Spinal cord (tissue), 10 donors: Measurements from ENCODE around the gene VCPKMT. TPM values are rescaled to one million over a fixed set of nuclear protein-coding genes. Genes with fewer than 3 reads are reported as not detected.
A peak's percentile ranks its signal among the peaks of the same experiment; 100 is the strongest.
"Not testable (repeated sequence)": the region's sequence is repeated elsewhere in the genome, so short reads cannot be mapped to it uniquely, and the experiment has no call there.

Source experiments
- DNase-seq, 6 donors: peaks; one replicate each; pipeline versions ENCODE4 v3.0.0 to v3.0.0-alpha.2; 2013 to 2015; ENCODE audit warnings: low spot score in 6 of 6, low read depth in 4 of 6
- H3K27ac ChIP-seq: one replicate; pipeline ENCODE4 v1.5.1; 2013; ENCODE audit warnings: low read depth, low read length, control low read depth
- H3K27me3 ChIP-seq: one replicate; pipeline ENCODE4 v1.6.1; 2013; ENCODE audit warnings: low read length; ENCODE audit not compliant: control insufficient read depth, insufficient read depth
- H3K36me3 ChIP-seq: one replicate; pipeline ENCODE4 v1.6.1; 2013; ENCODE audit warnings: low read length; ENCODE audit not compliant: control insufficient read depth, insufficient read depth
- H3K4me1 ChIP-seq: one replicate; pipeline ENCODE4 v1.6.1; 2013; ENCODE audit warnings: low read length; ENCODE audit not compliant: control insufficient read depth, insufficient read depth
- H3K4me3 ChIP-seq: one replicate; pipeline ENCODE4 v1.5.1; 2013; ENCODE audit warnings: low read depth, low read length, control low read depth
- H3K9me3 ChIP-seq: one replicate; pipeline ENCODE4 v1.6.1; 2013; ENCODE audit warnings: low read length; ENCODE audit not compliant: control insufficient read depth, insufficient read depth
- WGBS: methylation state at CpG from one replicate; pipeline ENCODE4 v1.1.5; 2013; ENCODE audit warnings: missing lambda C conversion rate; ENCODE audit not compliant: insufficient coverage; 5-methylcytosine and 5-hydroxymethylcytosine counted together
- polyA plus RNA-seq, 2 donors: library from polyadenylated mRNA; unstranded; fragments of 120-200 nt; gene quantifications; one replicate each; pipeline ENCODE4 v1.2.1, GENCODE V29; 2013; ENCODE audit not compliant: insufficient read length in 2 of 2
- total RNA-seq, 2 donors: library from RNA; depleted of rRNA in 1 of 2; stranded (reverse); fragments of 120-200 nt in 1 of 2; fragments of >200 nt in 1 of 2; gene quantifications; one replicate each; pipeline versions ENCODE4 v1.2.3 to v1.2.4, GENCODE V29; 2013 to 2014
- donor health status: healthy.

The VCPKMT gene
- total and polyA plus RNA-seq, 4 donors, result 9.4 to 18.0 (median 13.2) TPM

DNA sequence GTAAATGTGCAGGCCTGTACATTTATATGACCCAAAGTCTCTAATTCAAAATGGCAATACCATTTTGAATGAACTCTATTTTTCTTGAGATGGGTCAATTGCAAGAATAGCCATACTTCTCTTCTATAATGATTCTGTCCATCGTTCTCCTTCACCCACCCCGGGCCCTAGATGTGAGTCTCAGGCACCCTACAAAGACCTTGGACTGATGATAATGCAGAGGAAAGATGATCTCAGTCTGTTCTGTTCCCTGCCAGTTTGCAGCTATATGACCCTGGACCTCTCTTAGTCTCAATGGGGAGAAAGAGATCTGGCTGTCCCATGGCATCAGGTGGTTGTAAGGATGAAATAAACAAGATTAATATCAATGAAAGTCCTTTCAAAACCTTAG lies 30.1 kb downstream of the VCPKMT start:
- no peaks in the 10 kb centered on the region for H3K27me3 ChIP-seq
- no peak overlapping the region for H3K27ac ChIP-seq
- H3K4me1 ChIP-seq, result peaks cover 4% of the 10 kb centered on the region
- peaks cover 3% of the 10 kb centered on the region for H3K36me3 ChIP-seq
- no peak overlapping the region for H3K4me3 ChIP-seq
- H3K9me3 ChIP-seq, result no peaks in the 10 kb centered on the region
- WGBS, result no CpG with 5 or more reads among the region's 2 CpGs
- DNase-seq, result no peak

DNA sequence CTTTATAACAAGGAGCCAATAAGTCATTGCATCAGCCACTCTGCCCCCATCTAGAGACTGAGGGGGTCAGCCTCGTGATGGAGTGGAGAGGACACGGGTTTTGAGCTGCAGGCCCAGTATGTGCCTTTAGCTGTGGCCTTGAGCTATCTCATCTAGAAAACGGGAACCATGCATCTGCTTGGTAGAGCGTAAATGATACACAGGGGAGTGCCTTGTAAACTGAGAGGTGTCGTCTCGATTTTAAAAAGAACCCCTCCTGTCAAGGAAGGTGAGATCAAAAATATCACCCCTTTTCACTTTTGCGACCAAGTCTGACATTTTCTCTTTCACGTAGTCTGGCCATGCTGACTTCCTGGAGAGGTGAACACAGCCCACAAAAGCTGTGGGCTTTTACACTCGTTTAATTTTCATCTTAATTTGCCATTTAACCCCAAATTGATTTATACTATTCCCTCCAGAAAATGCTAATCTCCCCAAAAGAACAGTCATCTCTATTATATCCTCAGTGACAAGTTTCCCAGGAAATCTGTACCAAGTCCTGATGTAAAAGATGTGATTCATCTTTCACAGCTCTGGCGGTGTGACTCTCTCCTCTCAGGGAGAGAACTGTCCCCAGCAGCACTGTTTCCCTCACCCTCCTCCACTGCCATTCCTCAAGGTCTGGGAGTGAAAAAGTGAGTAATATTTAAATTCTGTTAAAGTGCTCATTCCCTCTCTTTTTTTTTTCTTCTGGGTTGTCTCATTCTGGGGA lies 30.6 kb downstream of the VCPKMT start:
- H3K36me3 ChIP-seq, result peaks cover 3% of the 10 kb centered on the region
- 89% methylated on average over 6 of the region's 10 CpGs for WGBS

DNA sequence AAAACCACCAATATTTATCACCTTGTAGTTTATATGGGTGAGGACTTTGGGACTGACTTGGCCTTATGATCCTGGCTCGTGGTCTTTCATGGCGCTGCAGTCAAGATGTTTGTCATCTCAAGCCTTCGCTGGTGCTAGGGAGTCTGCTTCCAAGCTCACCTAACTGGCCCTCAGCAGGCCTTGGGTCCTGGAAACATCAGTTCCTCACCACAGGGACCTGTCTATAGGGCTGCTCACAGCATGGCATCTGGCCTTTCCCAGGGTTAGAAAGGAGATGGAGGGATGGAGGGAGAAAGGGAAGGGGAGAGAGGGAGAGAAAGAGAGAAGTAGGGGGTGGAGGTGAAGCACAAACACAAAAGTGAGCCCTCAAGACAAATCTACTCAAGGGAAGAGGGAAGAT lies 31.7 kb downstream of the VCPKMT start:
- H3K27me3 ChIP-seq, result no peaks in the 10 kb centered on the region
- no peak overlapping the region for H3K27ac ChIP-seq
- no peaks in the 10 kb centered on the region for H3K9me3 ChIP-seq
- H3K4me1 ChIP-seq, result peaks cover 4% of the 10 kb centered on the region
- no peak for DNase-seq
- no peak overlapping the region for H3K4me3 ChIP-seq
- H3K36me3 ChIP-seq, result peaks cover 3% of the 10 kb centered on the region
- whole genome bisulfite sequencing, result 87% methylated on average over 3 of the region's 3 CpGs

More for the DNA sequence above, 30.6 kb downstream of the VCPKMT start:
- H3K4me3 ChIP-seq, result no peak overlapping the region
- H3K27ac ChIP-seq, result no peak overlapping the region
- H3K9me3 ChIP-seq, result no peaks in the 10 kb centered on the region
- no peak for DNase-seq
- H3K27me3 ChIP-seq, result no peaks in the 10 kb centered on the region
- H3K4me1 ChIP-seq, result peaks cover 4% of the 10 kb centered on the region

DNA sequence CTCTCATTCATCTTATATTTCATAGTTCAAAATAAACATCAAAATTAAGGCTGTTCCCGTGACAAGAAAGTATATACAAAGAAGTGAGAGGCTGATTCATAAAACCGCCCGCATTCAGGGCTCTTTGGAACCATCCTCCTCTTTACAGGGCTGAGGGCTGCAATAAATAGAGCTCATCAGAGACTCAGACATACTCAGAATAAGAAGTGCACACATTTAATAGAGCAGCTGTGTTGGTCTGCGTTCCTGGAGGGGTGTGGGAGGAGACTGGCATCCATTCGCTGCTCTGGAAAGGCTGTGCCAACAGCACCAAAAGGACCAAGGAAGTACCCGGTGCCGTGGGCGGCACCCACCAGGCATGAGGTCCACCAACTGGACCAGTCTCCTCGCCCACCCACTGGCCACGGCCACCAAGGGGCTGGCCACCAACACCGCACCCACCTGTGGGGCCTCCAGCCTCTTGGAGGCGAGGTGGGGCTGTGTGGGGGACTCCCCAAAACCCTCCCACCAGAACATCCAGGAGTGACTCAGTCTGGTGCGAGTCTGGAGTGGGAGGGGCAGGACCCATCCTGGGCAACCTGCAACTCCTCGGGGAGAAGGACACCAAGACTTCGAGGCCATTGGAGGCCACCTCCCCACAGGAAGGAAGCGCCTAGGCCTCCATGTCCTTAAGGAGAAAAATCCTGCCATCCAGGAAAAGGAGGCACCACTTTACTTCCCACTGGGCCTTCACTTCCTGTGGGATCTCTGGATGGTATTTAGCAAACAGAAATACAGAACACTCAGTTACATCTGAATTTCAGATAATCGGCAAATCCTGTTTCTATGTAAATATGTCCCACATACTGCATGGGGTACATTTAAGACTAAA lies 32.7 kb downstream of the VCPKMT start:
- Histone ChIP-seq H3K27ac (no peak overlapping the region), H3K36me3 (peaks cover 3% of the 10 kb centered on the region), H3K27me3 (no peaks in the 10 kb centered on the region), H3K9me3 (no peaks in the 10 kb centered on the region), H3K4me1 (peaks cover 4% of the 10 kb centered on the region), H3K4me3 (no peak overlapping the region)
- peak in 1 of 6 donors; percentile 11 for DNase-seq
- 90% methylated on average over 11 of the region's 17 CpGs for WGBS

DNA sequence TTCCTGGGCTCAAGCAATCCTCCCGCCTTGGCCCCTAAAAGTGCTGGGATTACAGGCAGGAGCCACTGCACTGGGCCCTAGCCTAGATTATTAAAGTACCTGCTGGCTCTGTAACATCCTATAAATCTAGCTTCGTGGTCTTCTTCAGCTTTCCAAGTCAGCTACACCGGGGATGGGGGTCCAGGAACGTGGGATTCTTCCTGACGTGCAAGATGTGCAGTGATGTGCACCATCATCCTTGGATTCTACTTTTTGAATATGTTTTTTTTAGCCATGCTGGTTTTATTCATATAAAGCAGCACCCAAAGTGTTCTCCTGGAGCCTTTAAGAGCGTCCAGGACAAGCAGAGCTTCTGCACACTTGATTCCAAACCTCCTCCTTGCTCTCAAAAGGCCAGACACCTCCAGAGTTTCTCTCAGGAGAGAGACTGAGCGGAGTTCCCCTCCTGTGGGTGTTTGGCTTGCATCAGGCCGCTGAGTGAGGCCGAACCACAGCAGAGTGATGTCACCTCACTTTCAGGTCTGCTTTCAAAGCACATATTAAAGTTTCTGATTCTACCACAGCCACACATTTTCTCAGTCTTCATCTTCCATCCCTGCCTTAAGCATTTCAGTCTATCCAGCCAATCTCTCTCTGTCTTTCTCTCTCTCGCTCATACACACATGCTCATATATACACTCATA lies 33.4 kb downstream of the VCPKMT start:
- H3K27ac ChIP-seq, result no peak overlapping the region
- DNase-seq, result no peak
- peaks cover 4% of the 10 kb centered on the region for H3K4me1 ChIP-seq
- H3K9me3 ChIP-seq, result no peaks in the 10 kb centered on the region
- no peaks in the 10 kb centered on the region for H3K27me3 ChIP-seq
- 87% methylated on average over 6 of the region's 10 CpGs for WGBS
- H3K36me3 ChIP-seq, result peaks cover 3% of the 10 kb centered on the region
- no peak overlapping the region for H3K4me3 ChIP-seq

DNA sequence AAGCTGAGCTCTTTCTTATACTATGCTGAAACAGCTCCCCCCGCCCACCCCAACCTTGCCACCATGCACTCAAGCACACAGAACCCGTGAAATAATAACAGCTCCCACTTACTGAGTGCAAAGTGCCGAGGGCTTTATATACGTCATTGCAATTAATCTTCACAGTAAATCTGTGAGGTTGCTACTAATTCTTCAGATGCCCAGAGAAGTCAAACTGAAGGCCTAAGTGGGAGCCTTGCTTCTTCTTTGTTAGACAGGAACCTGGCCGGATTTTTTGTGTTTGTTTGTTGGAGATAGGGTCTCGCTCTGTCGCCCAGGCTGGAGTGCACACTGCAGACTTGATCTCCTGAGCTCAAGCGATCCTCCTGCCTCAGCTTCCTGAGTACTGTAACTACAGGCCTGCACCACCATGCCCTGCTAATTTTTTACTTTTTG lies 34.0 kb downstream of the VCPKMT start:
- DNase-seq, result no peak
- Histone ChIP-seq H3K27me3 (no peaks in the 10 kb centered on the region), H3K36me3 (peaks cover 3% of the 10 kb centered on the region), H3K4me1 (peaks cover 4% of the 10 kb centered on the region), H3K9me3 (no peaks in the 10 kb centered on the region), H3K27ac (no peak overlapping the region), H3K4me3 (no peak overlapping the region)
- WGBS, result 77% methylated on average over 3 of the region's 8 CpGs

DNA sequence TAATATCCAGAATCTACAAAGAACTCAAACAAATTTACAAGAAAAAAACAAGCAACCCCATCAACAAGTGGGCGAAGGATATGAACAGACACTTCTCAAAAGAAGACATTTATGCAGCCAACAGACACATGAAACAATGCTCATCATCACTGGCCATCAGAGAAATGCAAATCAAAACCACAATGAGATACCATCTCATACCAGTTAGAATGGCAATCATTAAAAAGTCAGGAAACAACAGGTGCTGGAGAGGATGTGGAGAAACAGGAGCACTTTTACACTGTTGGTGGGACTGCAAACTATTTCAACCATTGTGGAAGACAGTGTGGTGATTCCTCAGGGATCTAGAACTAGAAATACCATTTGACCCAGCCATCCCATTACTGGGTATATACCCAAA lies 37.3 kb downstream of the VCPKMT start:
- not testable (repeated sequence) for H3K9me3 ChIP-seq
- WGBS, result no CpG with 5 or more reads among the region's 1 CpG

DNA sequence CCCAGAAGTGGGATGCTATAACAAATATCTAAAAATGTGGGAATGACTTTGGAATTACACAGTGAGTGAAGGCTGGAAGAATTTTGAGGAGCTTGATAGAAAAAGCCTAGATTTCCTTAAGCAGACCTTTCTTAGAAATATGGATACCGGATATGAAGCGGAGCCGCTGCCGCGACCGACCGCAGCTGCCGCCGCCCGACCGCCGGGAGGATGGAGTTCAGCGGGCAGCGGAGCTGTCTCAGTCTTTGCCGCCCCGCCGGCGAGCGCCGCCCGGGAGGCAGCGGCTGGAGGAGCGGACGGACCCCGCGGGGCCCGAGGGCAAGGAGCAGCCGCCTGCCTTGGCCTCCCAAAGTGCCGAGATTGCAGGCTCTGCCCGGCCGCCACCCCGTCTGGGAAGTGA lies 42.7 kb downstream of the VCPKMT start:
- not testable (repeated sequence) for H3K4me1 ChIP-seq, H3K36me3 ChIP-seq, H3K4me3 ChIP-seq, H3K9me3 ChIP-seq, H3K27ac ChIP-seq, H3K27me3 ChIP-seq, DNase-seq
- no CpG with 5 or more reads among the region's 32 CpGs for WGBS

More for the DNA sequence above, 37.3 kb downstream of the VCPKMT start:
- H3K4me1 ChIP-seq, H3K27ac ChIP-seq, H3K4me3 ChIP-seq, H3K27me3 ChIP-seq, H3K36me3 ChIP-seq, DNase-seq: not testable (repeated sequence)

DNA sequence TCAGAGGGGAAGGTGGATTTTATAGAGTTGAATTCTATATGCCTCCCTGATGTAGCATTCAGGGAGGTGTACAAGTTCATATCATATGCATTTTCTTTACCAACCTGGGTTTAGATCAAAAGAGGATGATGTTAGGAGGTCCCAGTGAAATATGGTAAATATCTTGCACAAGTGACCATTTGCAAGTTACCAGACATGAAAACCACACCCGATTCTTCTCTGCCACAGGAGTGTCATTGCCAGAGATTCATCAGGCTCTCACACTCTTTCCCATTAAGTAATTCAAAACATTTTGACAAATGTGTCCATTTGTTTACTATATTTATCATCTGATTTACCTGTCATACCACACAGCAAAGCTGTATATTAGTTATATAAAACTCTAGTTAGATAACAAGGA lies 44.0 kb downstream of the VCPKMT start:
- H3K27ac ChIP-seq, result no peak overlapping the region
- no peaks in the 10 kb centered on the region for H3K4me1 ChIP-seq
- DNase-seq, result no peak
- H3K4me3 ChIP-seq, result no peak overlapping the region
- H3K36me3 ChIP-seq, result no peaks in the 10 kb centered on the region
- H3K27me3 ChIP-seq, result no peaks in the 10 kb centered on the region
- H3K9me3 ChIP-seq, result no peaks in the 10 kb centered on the region
- WGBS, result no CpG with 5 or more reads among the region's 1 CpG
